ENCODE data around the gene CFAP410. TPM values are rescaled to one million over a fixed set of nuclear protein-coding genes. Genes with fewer than 3 reads are reported as not detected.

CFAP410 gene
- total RNA-seq, 1 donor from 2014 or later = 10.4 TPM

- no peaks in the 10 kb centered on the region for H3K27me3 Mint-ChIP-seq (ENCODE audit: low read depth, unreplicated experiment)
- no peak overlapping the region for H3K27ac Mint-ChIP-seq (ENCODE audit: unreplicated experiment)
- peaks cover 4% of the 10 kb centered on the region for H3K4me1 Mint-ChIP-seq (ENCODE audit: low read depth, unreplicated experiment)
- H3K79me2 ChIP-seq (ENCODE audit: insufficient read depth, low read length) = no peaks in the 10 kb centered on the region
- no peak for TF ChIP-seq EZH2 (IDR thresholded peaks at IDR 0.05; ENCODE audit: insufficient read depth, low read length)
- TF ChIP-seq, protein P1, sequence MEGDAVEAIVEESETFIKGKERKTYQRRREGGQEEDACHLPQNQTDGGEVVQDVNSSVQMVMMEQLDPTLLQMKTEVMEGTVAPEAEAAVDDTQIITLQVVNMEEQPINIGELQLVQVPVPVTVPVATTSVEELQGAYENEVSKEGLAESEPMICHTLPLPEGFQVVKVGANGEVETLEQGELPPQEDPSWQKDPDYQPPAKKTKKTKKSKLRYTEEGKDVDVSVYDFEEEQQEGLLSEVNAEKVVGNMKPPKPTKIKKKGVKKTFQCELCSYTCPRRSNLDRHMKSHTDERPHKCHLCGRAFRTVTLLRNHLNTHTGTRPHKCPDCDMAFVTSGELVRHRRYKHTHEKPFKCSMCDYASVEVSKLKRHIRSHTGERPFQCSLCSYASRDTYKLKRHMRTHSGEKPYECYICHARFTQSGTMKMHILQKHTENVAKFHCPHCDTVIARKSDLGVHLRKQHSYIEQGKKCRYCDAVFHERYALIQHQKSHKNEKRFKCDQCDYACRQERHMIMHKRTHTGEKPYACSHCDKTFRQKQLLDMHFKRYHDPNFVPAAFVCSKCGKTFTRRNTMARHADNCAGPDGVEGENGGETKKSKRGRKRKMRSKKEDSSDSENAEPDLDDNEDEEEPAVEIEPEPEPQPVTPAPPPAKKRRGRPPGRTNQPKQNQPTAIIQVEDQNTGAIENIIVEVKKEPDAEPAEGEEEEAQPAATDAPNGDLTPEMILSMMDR (IDR thresholded peaks at IDR 0.05; ENCODE audit: insufficient read depth, low read depth, low read length) = no peak
- H3K9ac ChIP-seq (ENCODE audit: low read length) = no peak overlapping the region
- H3K9me3 Mint-ChIP-seq (ENCODE audit: unreplicated experiment) = no peaks in the 10 kb centered on the region
- no peak overlapping the region for H2AFZ ChIP-seq (ENCODE audit: low read depth, low read length)
- FAIRE-seq (no peak), DNase-seq (ENCODE audit: low read depth) (no peak)
- no peaks in the 10 kb centered on the region for H3K9me3 ChIP-seq (ENCODE audit: insufficient read depth, low read depth, low read length)
- peaks cover 5% of the 10 kb centered on the region for H3K36me3 ChIP-seq (ENCODE audit: insufficient read depth, low read length)
- no peaks in the 10 kb centered on the region for H3K4me1 ChIP-seq (ENCODE audit: insufficient read depth, low read length)
- no peak overlapping the region for H3K27ac ChIP-seq (ENCODE audit: low read depth, low read length)
- H3K4me3 Mint-ChIP-seq (ENCODE audit: unreplicated experiment) = no peak overlapping the region
- H4K20me1 ChIP-seq (ENCODE audit: insufficient read depth, low read length) = peaks cover 21% of the 10 kb centered on the region
- H3K27me3 ChIP-seq (ENCODE audit: insufficient read depth, low read length) = no peaks in the 10 kb centered on the region
- H3K4me2 ChIP-seq (ENCODE audit: low read length) = no peak overlapping the region
- peaks cover 4% of the 10 kb centered on the region for H3K36me3 Mint-ChIP-seq (ENCODE audit: low read depth, unreplicated experiment)
- H3K4me3 ChIP-seq (ENCODE audit: insufficient read depth, low read depth, low read length) = no peak overlapping the region
Observed at GRCh38 chr21:44312716-44313115, 26.5 kb downstream of the CFAP410 start.

DNA sequence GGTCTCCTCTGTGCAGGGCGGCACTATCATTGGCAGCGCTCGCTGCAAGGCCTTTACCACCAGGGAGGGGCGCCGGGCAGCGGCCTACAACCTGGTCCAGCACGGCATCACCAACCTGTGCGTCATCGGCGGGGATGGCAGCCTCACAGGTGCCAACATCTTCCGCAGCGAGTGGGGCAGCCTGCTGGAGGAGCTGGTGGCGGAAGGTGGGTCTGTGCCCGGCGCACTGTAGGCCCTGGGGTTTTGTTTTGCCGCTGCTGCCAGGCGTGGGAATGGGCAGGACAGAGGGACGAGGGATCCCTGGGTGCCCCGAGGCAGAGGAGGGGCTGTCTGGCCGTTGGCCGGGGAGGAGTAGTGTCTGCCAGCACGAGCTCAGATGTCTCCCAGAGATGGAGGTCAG lies 27.1 kb downstream of the CFAP410 start:
- H3K4me3 ChIP-seq (ENCODE audit: insufficient read depth, low read depth, low read length) = no peak overlapping the region
- H3K36me3 ChIP-seq (ENCODE audit: insufficient read depth, low read length) = peaks cover 5% of the 10 kb centered on the region
- no peak overlapping the region for H3K9ac ChIP-seq (ENCODE audit: low read length)
- H3K4me2 ChIP-seq (ENCODE audit: low read length) = no peak overlapping the region
- no peak overlapping the region for H2AFZ ChIP-seq (ENCODE audit: low read depth, low read length)
- H3K27me3 ChIP-seq (ENCODE audit: insufficient read depth, low read length) = no peaks in the 10 kb centered on the region
- TF ChIP-seq EZH2 (IDR thresholded peaks at IDR 0.05; ENCODE audit: insufficient read depth, low read length) = no peak
- TF ChIP-seq, protein P1 (IDR thresholded peaks at IDR 0.05; ENCODE audit: insufficient read depth, low read depth, low read length) = no peak
- H3K27ac Mint-ChIP-seq (ENCODE audit: unreplicated experiment) = no peak overlapping the region
- peaks cover 5% of the 10 kb centered on the region for H3K36me3 Mint-ChIP-seq (ENCODE audit: low read depth, unreplicated experiment)
- H3K4me1 Mint-ChIP-seq (ENCODE audit: low read depth, unreplicated experiment) = peaks cover 7% of the 10 kb centered on the region
- no peaks in the 10 kb centered on the region for H3K9me3 Mint-ChIP-seq (ENCODE audit: unreplicated experiment)
- no peaks in the 10 kb centered on the region for H3K79me2 ChIP-seq (ENCODE audit: insufficient read depth, low read length)
- no peaks in the 10 kb centered on the region for H3K27me3 Mint-ChIP-seq (ENCODE audit: low read depth, unreplicated experiment)
- no peak for FAIRE-seq
- no peaks in the 10 kb centered on the region for H3K4me1 ChIP-seq (ENCODE audit: insufficient read depth, low read length)
- peaks cover 24% of the 10 kb centered on the region for H4K20me1 ChIP-seq (ENCODE audit: insufficient read depth, low read length)
- no peak overlapping the region for H3K4me3 Mint-ChIP-seq (ENCODE audit: unreplicated experiment)
- no peak overlapping the region for H3K27ac ChIP-seq (ENCODE audit: low read depth, low read length)
- no peaks in the 10 kb centered on the region for H3K9me3 ChIP-seq (ENCODE audit: insufficient read depth, low read depth, low read length)
- no peak for DNase-seq (ENCODE audit: low read depth)

GRCh38 chr21:44310628-44311507 lies 28.3 kb downstream of the CFAP410 start:
- Histone ChIP-seq H3K4me2 (ENCODE audit: low read length) (no peak overlapping the region), H3K9ac (ENCODE audit: low read length) (no peak overlapping the region), H2AFZ (ENCODE audit: low read depth, low read length) (no peak overlapping the region), H3K27me3 (ENCODE audit: insufficient read depth, low read length) (no peaks in the 10 kb centered on the region), H3K4me1 (ENCODE audit: insufficient read depth, low read length) (no peaks in the 10 kb centered on the region), H3K4me3 (ENCODE audit: insufficient read depth, low read depth, low read length) (no peak overlapping the region), H3K9me3 (ENCODE audit: insufficient read depth, low read depth, low read length) (no peaks in the 10 kb centered on the region), H4K20me1 (ENCODE audit: insufficient read depth, low read length) (peaks cover 31% of the 10 kb centered on the region), H3K36me3 (ENCODE audit: insufficient read depth, low read length) (peaks cover 5% of the 10 kb centered on the region), H3K79me2 (ENCODE audit: insufficient read depth, low read length) (peaks cover 3% of the 10 kb centered on the region), H3K27ac (ENCODE audit: low read depth, low read length) (no peak overlapping the region)
- Mint-ChIP-seq H3K4me3 (ENCODE audit: unreplicated experiment) (no peak overlapping the region), H3K27ac (ENCODE audit: unreplicated experiment) (no peak overlapping the region), H3K36me3 (ENCODE audit: low read depth, unreplicated experiment) (peaks cover 3% of the 10 kb centered on the region), H3K27me3 (ENCODE audit: low read depth, unreplicated experiment) (no peaks in the 10 kb centered on the region), H3K4me1 (ENCODE audit: low read depth, unreplicated experiment) (peaks cover 10% of the 10 kb centered on the region), H3K9me3 (ENCODE audit: unreplicated experiment) (no peaks in the 10 kb centered on the region)
- no peak for DNase-seq (ENCODE audit: low read depth)
- FAIRE-seq = no peak
- TF ChIP-seq, protein P1 (IDR thresholded peaks at IDR 0.05; ENCODE audit: insufficient read depth, low read depth, low read length) = no peak
- TF ChIP-seq EZH2 (IDR thresholded peaks at IDR 0.05; ENCODE audit: insufficient read depth, low read length) = no peak

Data from astrocyte (in vitro differentiated cells and primary cell).